ENCODE measurements around the gene MED8. TPM values are rescaled to one million over a fixed set of nuclear protein-coding genes. Genes with fewer than 3 reads are reported as not detected.

MED8 gene
- total and polyA plus RNA-seq, 2 experiments from 2014 or later = 16.6 to 25.7 TPM

DNA sequence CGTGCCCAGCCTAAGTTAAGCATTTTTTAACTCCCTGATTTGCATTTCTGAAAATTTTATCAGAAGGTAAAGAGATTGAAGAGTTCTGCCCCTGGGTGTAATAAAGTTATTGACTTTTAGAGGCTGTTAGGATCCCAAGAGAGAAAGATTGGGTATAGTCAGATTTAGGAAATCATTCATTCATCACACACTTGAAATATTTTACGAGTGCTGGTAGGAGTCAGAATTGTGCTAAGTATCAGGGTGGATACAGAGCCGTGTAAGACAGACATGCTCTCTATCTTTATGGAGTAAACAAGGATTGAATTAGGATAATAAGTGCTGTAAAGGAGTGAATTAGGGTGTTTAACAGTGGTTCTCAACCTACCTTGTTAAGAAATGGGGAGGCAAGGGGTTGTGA lies 3.1 kb upstream of the MED8 start:
- ATAC-seq = no peak
- Mint-ChIP-seq H3K36me3 (ENCODE audit: low read depth) (no peaks in the 10 kb centered on the region; the same call in 2 of the 3 replicates), H3K4me3 (no peak overlapping the region), H3K9me3 (no peaks in the 10 kb centered on the region), H3K4me1 (peaks cover 15% of the 10 kb centered on the region), H3K27ac (no peak overlapping the region), H3K27me3 (ENCODE audit: insufficient read depth, low read depth, poor library complexity) (peaks cover 2% of the 10 kb centered on the region)
- Histone ChIP-seq H3K36me3 (ENCODE audit: insufficient read depth) (peaks cover 4% of the 10 kb centered on the region; the same call in 1 of the 2 replicates), H4K20me1 (replicated peaks; ENCODE audit: insufficient read depth) (peaks cover 5% of the 10 kb centered on the region), H3K4me1 (ENCODE audit: insufficient read depth) (peaks cover 13% of the 10 kb centered on the region; the same call in 1 of the 2 replicates), H3K9me2 (ENCODE audit: insufficient read depth) (no peaks in the 10 kb centered on the region), H3K27me3 (ENCODE audit: insufficient read depth) (no peaks in the 10 kb centered on the region), H3K4me2 (no peak overlapping the region), H2AFZ (no peak overlapping the region), H3K4me3 (no peak overlapping the region), H3K79me2 (replicated peaks; ENCODE audit: insufficient read depth) (peaks cover 29% of the 10 kb centered on the region), H3K27ac (ENCODE audit: low read depth) (no peak overlapping the region), H3F3A (replicated peaks; ENCODE audit: low read depth) (no peaks in the 10 kb centered on the region)
- no peak for DNase-seq (ENCODE audit: low spot score)
- TF ChIP-seq NANOG (IDR thresholded peaks at IDR 0.05; ENCODE audit: borderline replicate concordance) (no peak), JUNB (IDR thresholded peaks at IDR 0.05; ENCODE audit: unreplicated experiment) (no peak), EZH2phosphoT487 (IDR thresholded peaks at IDR 0.05; ENCODE audit: unreplicated experiment) (no peak), EZH2 (IDR thresholded peaks at IDR 0.05; ENCODE audit: low read depth, unreplicated experiment) (no peak), ZNF331 (CRISPR knock-in tag; IDR thresholded peaks at IDR 0.05; ENCODE audit: low read depth) (no peak), STAT1 (IDR thresholded peaks at IDR 0.05; ENCODE audit: unreplicated experiment) (no peak), POLR2AphosphoS5 (IDR thresholded peaks at IDR 0.05; ENCODE audit: low read depth) (no peak), CREB1 (CRISPR knock-in tag; IDR thresholded peaks at IDR 0.05; ENCODE audit: low read depth) (no peak), ZNF114 (CRISPR knock-in tag; IDR thresholded peaks at IDR 0.05) (no peak)
- TF ChIP-seq, protein P1, sequence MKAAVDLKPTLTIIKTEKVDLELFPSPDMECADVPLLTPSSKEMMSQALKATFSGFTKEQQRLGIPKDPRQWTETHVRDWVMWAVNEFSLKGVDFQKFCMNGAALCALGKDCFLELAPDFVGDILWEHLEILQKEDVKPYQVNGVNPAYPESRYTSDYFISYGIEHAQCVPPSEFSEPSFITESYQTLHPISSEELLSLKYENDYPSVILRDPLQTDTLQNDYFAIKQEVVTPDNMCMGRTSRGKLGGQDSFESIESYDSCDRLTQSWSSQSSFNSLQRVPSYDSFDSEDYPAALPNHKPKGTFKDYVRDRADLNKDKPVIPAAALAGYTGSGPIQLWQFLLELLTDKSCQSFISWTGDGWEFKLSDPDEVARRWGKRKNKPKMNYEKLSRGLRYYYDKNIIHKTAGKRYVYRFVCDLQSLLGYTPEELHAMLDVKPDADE (IDR thresholded peaks at IDR 0.05) = no peak
- TF ChIP-seq, protein P2, sequence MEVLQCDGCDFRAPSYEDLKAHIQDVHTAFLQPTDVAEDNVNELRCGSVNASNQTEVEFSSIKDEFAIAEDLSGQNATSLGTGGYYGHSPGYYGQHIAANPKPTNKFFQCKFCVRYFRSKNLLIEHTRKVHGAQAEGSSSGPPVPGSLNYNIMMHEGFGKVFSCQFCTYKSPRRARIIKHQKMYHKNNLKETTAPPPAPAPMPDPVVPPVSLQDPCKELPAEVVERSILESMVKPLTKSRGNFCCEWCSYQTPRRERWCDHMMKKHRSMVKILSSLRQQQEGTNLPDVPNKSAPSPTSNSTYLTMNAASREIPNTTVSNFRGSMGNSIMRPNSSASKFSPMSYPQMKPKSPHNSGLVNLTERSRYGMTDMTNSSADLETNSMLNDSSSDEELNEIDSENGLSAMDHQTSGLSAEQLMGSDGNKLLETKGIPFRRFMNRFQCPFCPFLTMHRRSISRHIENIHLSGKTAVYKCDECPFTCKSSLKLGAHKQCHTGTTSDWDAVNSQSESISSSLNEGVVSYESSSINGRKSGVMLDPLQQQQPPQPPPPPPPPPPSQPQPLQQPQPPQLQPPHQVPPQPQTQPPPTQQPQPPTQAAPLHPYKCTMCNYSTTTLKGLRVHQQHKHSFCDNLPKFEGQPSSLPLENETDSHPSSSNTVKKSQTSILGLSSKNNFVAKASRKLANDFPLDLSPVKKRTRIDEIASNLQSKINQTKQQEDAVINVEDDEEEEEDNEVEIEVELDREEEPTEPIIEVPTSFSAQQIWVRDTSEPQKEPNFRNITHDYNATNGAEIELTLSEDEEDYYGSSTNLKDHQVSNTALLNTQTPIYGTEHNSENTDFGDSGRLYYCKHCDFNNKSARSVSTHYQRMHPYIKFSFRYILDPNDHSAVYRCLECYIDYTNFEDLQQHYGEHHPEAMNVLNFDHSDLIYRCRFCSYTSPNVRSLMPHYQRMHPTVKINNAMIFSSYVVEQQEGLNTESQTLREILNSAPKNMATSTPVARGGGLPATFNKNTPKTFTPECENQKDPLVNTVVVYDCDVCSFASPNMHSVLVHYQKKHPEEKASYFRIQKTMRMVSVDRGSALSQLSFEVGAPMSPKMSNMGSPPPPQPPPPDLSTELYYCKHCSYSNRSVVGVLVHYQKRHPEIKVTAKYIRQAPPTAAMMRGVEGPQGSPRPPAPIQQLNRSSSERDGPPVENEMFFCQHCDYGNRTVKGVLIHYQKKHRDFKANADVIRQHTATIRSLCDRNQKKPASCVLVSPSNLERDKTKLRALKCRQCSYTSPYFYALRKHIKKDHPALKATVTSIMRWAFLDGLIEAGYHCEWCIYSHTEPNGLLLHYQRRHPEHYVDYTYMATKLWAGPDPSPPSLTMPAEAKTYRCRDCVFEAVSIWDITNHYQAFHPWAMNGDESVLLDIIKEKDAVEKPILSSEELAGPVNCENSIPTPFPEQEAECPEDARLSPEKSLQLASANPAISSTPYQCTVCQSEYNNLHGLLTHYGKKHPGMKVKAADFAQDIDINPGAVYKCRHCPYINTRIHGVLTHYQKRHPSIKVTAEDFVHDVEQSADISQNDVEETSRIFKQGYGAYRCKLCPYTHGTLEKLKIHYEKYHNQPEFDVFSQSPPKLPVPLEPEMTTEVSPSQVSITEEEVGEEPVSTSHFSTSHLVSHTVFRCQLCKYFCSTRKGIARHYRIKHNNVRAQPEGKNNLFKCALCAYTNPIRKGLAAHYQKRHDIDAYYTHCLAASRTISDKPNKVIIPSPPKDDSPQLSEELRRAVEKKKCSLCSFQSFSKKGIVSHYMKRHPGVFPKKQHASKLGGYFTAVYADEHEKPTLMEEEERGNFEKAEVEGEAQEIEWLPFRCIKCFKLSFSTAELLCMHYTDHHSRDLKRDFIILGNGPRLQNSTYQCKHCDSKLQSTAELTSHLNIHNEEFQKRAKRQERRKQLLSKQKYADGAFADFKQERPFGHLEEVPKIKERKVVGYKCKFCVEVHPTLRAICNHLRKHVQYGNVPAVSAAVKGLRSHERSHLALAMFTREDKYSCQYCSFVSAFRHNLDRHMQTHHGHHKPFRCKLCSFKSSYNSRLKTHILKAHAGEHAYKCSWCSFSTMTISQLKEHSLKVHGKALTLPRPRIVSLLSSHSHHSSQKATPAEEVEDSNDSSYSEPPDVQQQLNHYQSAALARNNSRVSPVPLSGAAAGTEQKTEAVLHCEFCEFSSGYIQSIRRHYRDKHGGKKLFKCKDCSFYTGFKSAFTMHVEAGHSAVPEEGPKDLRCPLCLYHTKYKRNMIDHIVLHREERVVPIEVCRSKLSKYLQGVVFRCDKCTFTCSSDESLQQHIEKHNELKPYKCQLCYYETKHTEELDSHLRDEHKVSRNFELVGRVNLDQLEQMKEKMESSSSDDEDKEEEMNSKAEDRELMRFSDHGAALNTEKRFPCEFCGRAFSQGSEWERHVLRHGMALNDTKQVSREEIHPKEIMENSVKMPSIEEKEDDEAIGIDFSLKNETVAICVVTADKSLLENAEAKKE (CRISPR knock-in tag; IDR thresholded peaks at IDR 0.05) = no peak
- TF ChIP-seq, protein P3, sequence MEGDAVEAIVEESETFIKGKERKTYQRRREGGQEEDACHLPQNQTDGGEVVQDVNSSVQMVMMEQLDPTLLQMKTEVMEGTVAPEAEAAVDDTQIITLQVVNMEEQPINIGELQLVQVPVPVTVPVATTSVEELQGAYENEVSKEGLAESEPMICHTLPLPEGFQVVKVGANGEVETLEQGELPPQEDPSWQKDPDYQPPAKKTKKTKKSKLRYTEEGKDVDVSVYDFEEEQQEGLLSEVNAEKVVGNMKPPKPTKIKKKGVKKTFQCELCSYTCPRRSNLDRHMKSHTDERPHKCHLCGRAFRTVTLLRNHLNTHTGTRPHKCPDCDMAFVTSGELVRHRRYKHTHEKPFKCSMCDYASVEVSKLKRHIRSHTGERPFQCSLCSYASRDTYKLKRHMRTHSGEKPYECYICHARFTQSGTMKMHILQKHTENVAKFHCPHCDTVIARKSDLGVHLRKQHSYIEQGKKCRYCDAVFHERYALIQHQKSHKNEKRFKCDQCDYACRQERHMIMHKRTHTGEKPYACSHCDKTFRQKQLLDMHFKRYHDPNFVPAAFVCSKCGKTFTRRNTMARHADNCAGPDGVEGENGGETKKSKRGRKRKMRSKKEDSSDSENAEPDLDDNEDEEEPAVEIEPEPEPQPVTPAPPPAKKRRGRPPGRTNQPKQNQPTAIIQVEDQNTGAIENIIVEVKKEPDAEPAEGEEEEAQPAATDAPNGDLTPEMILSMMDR (conservative IDR thresholded peaks at IDR 0.05; ENCODE audit: low read depth in 2 of 2) = no peak
- TF ChIP-seq, protein P4, sequence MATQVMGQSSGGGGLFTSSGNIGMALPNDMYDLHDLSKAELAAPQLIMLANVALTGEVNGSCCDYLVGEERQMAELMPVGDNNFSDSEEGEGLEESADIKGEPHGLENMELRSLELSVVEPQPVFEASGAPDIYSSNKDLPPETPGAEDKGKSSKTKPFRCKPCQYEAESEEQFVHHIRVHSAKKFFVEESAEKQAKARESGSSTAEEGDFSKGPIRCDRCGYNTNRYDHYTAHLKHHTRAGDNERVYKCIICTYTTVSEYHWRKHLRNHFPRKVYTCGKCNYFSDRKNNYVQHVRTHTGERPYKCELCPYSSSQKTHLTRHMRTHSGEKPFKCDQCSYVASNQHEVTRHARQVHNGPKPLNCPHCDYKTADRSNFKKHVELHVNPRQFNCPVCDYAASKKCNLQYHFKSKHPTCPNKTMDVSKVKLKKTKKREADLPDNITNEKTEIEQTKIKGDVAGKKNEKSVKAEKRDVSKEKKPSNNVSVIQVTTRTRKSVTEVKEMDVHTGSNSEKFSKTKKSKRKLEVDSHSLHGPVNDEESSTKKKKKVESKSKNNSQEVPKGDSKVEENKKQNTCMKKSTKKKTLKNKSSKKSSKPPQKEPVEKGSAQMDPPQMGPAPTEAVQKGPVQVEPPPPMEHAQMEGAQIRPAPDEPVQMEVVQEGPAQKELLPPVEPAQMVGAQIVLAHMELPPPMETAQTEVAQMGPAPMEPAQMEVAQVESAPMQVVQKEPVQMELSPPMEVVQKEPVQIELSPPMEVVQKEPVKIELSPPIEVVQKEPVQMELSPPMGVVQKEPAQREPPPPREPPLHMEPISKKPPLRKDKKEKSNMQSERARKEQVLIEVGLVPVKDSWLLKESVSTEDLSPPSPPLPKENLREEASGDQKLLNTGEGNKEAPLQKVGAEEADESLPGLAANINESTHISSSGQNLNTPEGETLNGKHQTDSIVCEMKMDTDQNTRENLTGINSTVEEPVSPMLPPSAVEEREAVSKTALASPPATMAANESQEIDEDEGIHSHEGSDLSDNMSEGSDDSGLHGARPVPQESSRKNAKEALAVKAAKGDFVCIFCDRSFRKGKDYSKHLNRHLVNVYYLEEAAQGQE (IDR thresholded peaks at IDR 0.05; ENCODE audit: unreplicated experiment) = no peak

Measured in GM23338 (cell line).